HepG2 (cell line): Measurements from ENCODE around the gene EEA1. TPM values are rescaled to one million over a fixed set of nuclear protein-coding genes. Genes with fewer than 3 reads are reported as not detected.
A peak's percentile ranks its signal among the peaks of the same experiment; 100 is the strongest.

Source experiments
- ATAC-seq: fragments of 200-7000 bp; cut with Tn5 transposase; 3 replicates; pipeline ENCODE4 v1.9.1; 2020; ENCODE audit warnings: mild to moderate bottlenecking, moderate library complexity
- BruUV-seq: library from RNA; stranded (reverse); fragments of 400-500 nt; replicated peaks from 2 replicates; lab custom pipeline; 2021; lab: Mats Ljungman, UMichigan
- CTCF ChIA-PET: fragments of 300-600 bp; formaldehyde crosslinking; extraction: SDS; loops from one replicate; lab custom pipeline; 2021; ENCODE audit warnings: low total read pairs, inconsistent platforms, low intra/inter-chr PET ratio; lab: Yijun Ruan, JAX
- POLR2A ChIA-PET: fragments of 350-600 bp; sonication (Branson Sonifier 250); formaldehyde crosslinking; loops from one replicate; lab custom pipeline; 2020; ENCODE audit warnings: antibody characterized with exemption, inconsistent platforms; lab: Yijun Ruan, JAX
- DNase-seq: peaks from one replicate; pipeline ENCODE4 v3.0.0-alpha.2; 2015; ENCODE audit warnings: low spot score
- FAIRE-seq: peaks from 3 replicates; lab custom pipeline; 2011; peaks lifted over from hg19 to GRCh38; lab: Jason Lieb, UNC
- H2AFZ ChIP-seq: one replicate; pipeline ENCODE4 v1.6.1; 2011; ENCODE audit warnings: low read length, inconsistent platforms
- H3K27ac ChIP-seq: fragments of 300-600 bp; 3 replicates; pipeline ENCODE4 v1.8.0; 2011; ENCODE audit warnings: mixed run types, mild to moderate bottlenecking, mixed read lengths, low read length, inconsistent platforms; ENCODE audit not compliant: insufficient read depth; ENCODE audit errors: extremely low read length
- H3K27me3 ChIP-seq, 2 experiments: fragments of 200-600 bp in 1 of 2; 2 replicates in 1 of 2; 3 replicates in 1 of 2; pipeline versions ENCODE4 v1.6.0 to v1.8.0; 2011; ENCODE audit warnings: low read length in 2 of 2, mild to moderate bottlenecking in 2 of 2, moderate library complexity in 2 of 2, inconsistent platforms in 1 of 2; ENCODE audit not compliant: insufficient read depth in 2 of 2, control insufficient read depth in 1 of 2
- H3K36me3 ChIP-seq, 2 experiments: fragments of 200-600 bp in 1 of 2; replicated peaks in 1 of 2; 2 replicates in 1 of 2; 3 replicates in 1 of 2; pipeline versions ENCODE4 v1.5.1 to v1.8.0; 2011; ENCODE audit warnings: low read length in 2 of 2, inconsistent platforms in 1 of 2; ENCODE audit not compliant: insufficient read depth in 2 of 2, control insufficient read depth in 1 of 2
- H3K4me1 ChIP-seq: 2 replicates; pipeline ENCODE4 v1.5.1; 2012; ENCODE audit warnings: low read length, inconsistent platforms; ENCODE audit not compliant: insufficient read depth
- H3K4me2 ChIP-seq: 2 replicates; pipeline ENCODE4 v1.6.0; 2011; ENCODE audit warnings: low read depth, low read length, inconsistent platforms
- H3K4me3 ChIP-seq, 3 experiments: fragments of 200-600 bp in 1 of 3; sonication (generic), shearing (Covaris generic) in 1 of 3; replicated peaks in 1 of 3; 2 replicates each; pipeline ENCODE4 v1.5.1; 2011 to 2016; ENCODE audit warnings: low read length in 3 of 3, inconsistent platforms in 2 of 3, low read depth in 2 of 3, mild to moderate bottlenecking in 2 of 3, control low read depth in 1 of 3, mixed read lengths in 1 of 3; ENCODE audit not compliant: insufficient read depth in 1 of 3
- H3K79me2 ChIP-seq: one replicate; pipeline ENCODE4 v1.6.1; 2011; ENCODE audit warnings: low read length, inconsistent platforms; ENCODE audit not compliant: insufficient read depth
- H3K9ac ChIP-seq: 2 replicates; pipeline ENCODE4 v1.6.0; 2011; ENCODE audit warnings: mild to moderate bottlenecking, low read depth, low read length, inconsistent platforms; ENCODE audit not compliant: insufficient read depth
- H3K9me3 ChIP-seq: 2 replicates; pipeline ENCODE4 v1.5.1; 2012; ENCODE audit warnings: mild to moderate bottlenecking, low read length
- H4K20me1 ChIP-seq: 2 replicates; pipeline ENCODE4 v1.6.0; 2011; ENCODE audit warnings: inconsistent platforms, mild to moderate bottlenecking, low read length, moderate library complexity; ENCODE audit not compliant: insufficient read depth
- CCAR2 ChIP-seq: fragments of 200-400 bp; formaldehyde crosslinking; optimal IDR thresholded peaks from 2 replicates; pipeline ENCODE3; 2018; ENCODE audit warnings: low read depth, mild to moderate bottlenecking, low read length, moderate library complexity
- CREB1 ChIP-seq, 2 experiments: fragments of 450-650 bp in 1 of 2; IDR thresholded peaks; 2 replicates each; pipeline ENCODE4 v1.6.1; 2016 to 2017; ENCODE audit warnings: control low read depth in 1 of 2, mild to moderate bottlenecking in 1 of 2, missing compliant biosample characterization in 1 of 2, missing genetic modification characterization in 1 of 2
- E2F1 ChIP-seq: sonication (generic); formaldehyde crosslinking; IDR thresholded peaks from 2 replicates; pipeline ENCODE4 v1.5.0; 2020; ENCODE audit warnings: missing genetic modification reagents
- HCFC1 ChIP-seq: fragments of 150-350 bp; IDR thresholded peaks from 2 replicates; pipeline ENCODE4 v1.6.1; 2014; ENCODE audit warnings: low read depth, low read length
- MAFF ChIP-seq: IDR thresholded peaks from 2 replicates; pipeline ENCODE4 v1.6.1; 2011; ENCODE audit warnings: low read depth, low read length, improper control_type of control experiment
- MXI1 ChIP-seq: IDR thresholded peaks from 3 replicates; pipeline ENCODE4 v1.6.1; 2012; ENCODE audit warnings: low read depth, low read length, inconsistent platforms, borderline replicate concordance
- POLR2AphosphoS2 ChIP-seq: IDR thresholded peaks from 2 replicates; pipeline ENCODE4 v1.6.1; 2011; ENCODE audit warnings: low read depth, low read length, improper control_type of control experiment
- PPARG ChIP-seq: conservative IDR thresholded peaks from 2 replicates; pipeline ENCODE4 v1.6.1; 2016; ENCODE audit warnings: missing biosample characterization, missing genetic modification reagents
- SP5 ChIP-seq: IDR thresholded peaks from 2 replicates; pipeline ENCODE4 v1.6.1; 2016; ENCODE audit warnings: low read depth, borderline replicate concordance
- ZGPAT ChIP-seq: IDR thresholded peaks from 2 replicates; pipeline ENCODE4 v1.6.1; 2016; ENCODE audit warnings: mild to moderate bottlenecking
- ZNF292 ChIP-seq: sonication (generic); formaldehyde crosslinking; IDR thresholded peaks from 2 replicates; pipeline ENCODE4 v1.8.1; 2022; ENCODE audit warnings: mild to moderate bottlenecking, low read depth, missing genetic modification reagents, borderline replicate concordance
- ZNF333 ChIP-seq: sonication (generic); formaldehyde crosslinking; IDR thresholded peaks from 2 replicates; pipeline ENCODE4 v1.4.0; 2020; ENCODE audit warnings: mild to moderate bottlenecking, missing genetic modification reagents, borderline replicate concordance
- ZNF382 ChIP-seq: sonication (generic); formaldehyde crosslinking; IDR thresholded peaks from 2 replicates; pipeline ENCODE4 v1.5.0; 2020; ENCODE audit warnings: missing genetic modification reagents, mild to moderate bottlenecking, borderline replicate concordance
- ZNF614 ChIP-seq: IDR thresholded peaks from 2 replicates; pipeline ENCODE4 v1.6.1; 2018; ENCODE audit warnings: missing biosample characterization, missing genetic modification reagents, inconsistent platforms, borderline replicate concordance
- ZNF746 ChIP-seq: sonication (generic); formaldehyde crosslinking; IDR thresholded peaks from 2 replicates; pipeline ENCODE4 v1.8.0; 2022; ENCODE audit warnings: mild to moderate bottlenecking, missing genetic modification reagents
- ZSCAN12 ChIP-seq: sonication (generic); formaldehyde crosslinking; IDR thresholded peaks from 2 replicates; pipeline ENCODE4 v1.9.0; 2021; ENCODE audit warnings: mild to moderate bottlenecking, missing genetic modification reagents
- WGBS: methylation state at CpG from one replicate; pipeline ENCODE4 v1.1.6; 2017; ENCODE audit warnings: low lambda C conversion rate; 5-methylcytosine and 5-hydroxymethylcytosine counted together
- in situ Hi-C: cut with HindIII; loops from 2 replicates; pipeline ENCODE4 v1.10.0; 2017; ENCODE audit warnings: low pct_unique_long_range_greater_than_20kb; ENCODE audit not compliant: extremely low pct_ligation_motif_present
- intact Hi-C: fragments of 100-400 bp; cut with micrococcal nuclease; formaldehyde crosslinking; loops from one replicate; pipeline ENCODE4 v1.10.0; 2022; ENCODE audit not compliant: unreplicated experiment
- polyA plus RNA-seq, 8 experiments: library from polyadenylated mRNA; depleted of rRNA in 3 of 8; stranded (reverse) in 7 of 8; unstranded in 1 of 8; fragments of >200 nt; fragmentation: Illumina TruSeq in 4 of 8; extraction: Trizol in 4 of 8; gene quantifications; 2 replicates each; pipeline versions ENCODE4 v1.2.1 to v1.2.3, GENCODE V29; 2011 to 2016; ENCODE audit warnings: low read depth in 4 of 8, missing spikeins in 1 of 8, mixed read lengths in 1 of 8; ENCODE audit not compliant: insufficient read depth in 1 of 8
- total RNA-seq, 5 experiments: library from RNA; depleted of rRNA; stranded (reverse); fragments of >200 nt; fragmentation: Illumina TruSeq; extraction: Trizol; gene quantifications; 2 replicates each; pipeline ENCODE4 v1.2.3, GENCODE V29; 2016; ENCODE audit warnings: low read depth in 1 of 5

Gene EEA1
- total and polyA plus RNA-seq, 2 of the 13 experiments (the other 11 are each of a cell fraction or from before 2014, with no cell fraction given) = 5.0 to 19.3 TPM

GRCh38 chr12:92942905-92943304 lies 13.8 kb upstream of the EEA1 start:
- WGBS = 43% methylated on average over 1 of the region's 1 CpG
- Histone ChIP-seq H3K36me3 (no peaks in the 10 kb centered on the region), H3K9me3 (no peaks in the 10 kb centered on the region), H2AFZ (no peak overlapping the region), H3K27ac (peak overlapping the region; percentile 30), H3K27me3 (no peaks in the 10 kb centered on the region), H3K4me2 (no peak overlapping the region), H3K9ac (no peak overlapping the region), H3K4me1 (peaks cover 60% of the 10 kb centered on the region), H4K20me1 (no peaks in the 10 kb centered on the region), H3K4me3 (no peak overlapping the region), H3K79me2 (no peaks in the 10 kb centered on the region)
- ChIA-PET CTCF (no interaction called here), POLR2A (interaction anchor here (2.4 kb wide), 1 partner anchor 14 kb away, joined by 25 read pairs; the partner anchor contains the start of gene EEA1)
- FAIRE-seq (no peak), DNase-seq (no peak), ATAC-seq (no peak)
- TF ChIP-seq HCFC1 (no peak), ZNF292 (CRISPR knock-in tag) (0 out of 2 replicates have a peak, but pooled peaks have one; percentile 22), CCAR2 (no peak), MXI1 (no peak)
- in situ Hi-C loops = no loop called here
- intact Hi-C loops = loop anchor here (10.0 kb wide), 1 partner anchor 72 kb away; no protein-coding TSS in a partner anchor
- BruUV-seq = no TSS peak

- FAIRE-seq = no peak
- Histone ChIP-seq H3K79me2 (no peaks in the 10 kb centered on the region), H3K27ac (no peak overlapping the region), H3K4me1 (peaks cover 22% of the 10 kb centered on the region), H3K36me3 (no peaks in the 10 kb centered on the region), H3K4me3 (no peak overlapping the region), H2AFZ (no peak overlapping the region), H4K20me1 (no peaks in the 10 kb centered on the region), H3K27me3 (no peaks in the 10 kb centered on the region), H3K9me3 (no peaks in the 10 kb centered on the region), H3K4me2 (no peak overlapping the region), H3K9ac (no peak overlapping the region)
- intact Hi-C loops = no loop called here
- 77% methylated on average over 1 of the region's 1 CpG for WGBS
- no peak for ATAC-seq
- TF ChIP-seq ZNF746 (CRISPR knock-in tag) (no peak), ZNF614 (CRISPR knock-in tag) (no peak), SP5 (CRISPR knock-in tag) (no peak), POLR2AphosphoS2 (no peak), ZNF333 (CRISPR knock-in tag) (no peak), PPARG (CRISPR knock-in tag) (no peak), ZNF382 (CRISPR knock-in tag) (no peak), ZSCAN12 (CRISPR knock-in tag) (no peak), E2F1 (no peak), ZGPAT (no peak), MAFF (no peak), CREB1 (IDR thresholded peaks at IDR 0.05) (no peak), CREB1 (CRISPR knock-in tag; IDR thresholded peaks at IDR 0.05) (no peak)
- no TSS peak for BruUV-seq
- POLR2A ChIA-PET = no interaction called here
- DNase-seq = no peak
- CTCF ChIA-PET = no interaction called here
- in situ Hi-C loops = no loop called here
These were observed 10.0 kb upstream of the EEA1 start for GRCh38 chr12:92939116-92939515.
